ENCODE measurements around the gene PSENEN.

The PSENEN gene

DNA sequence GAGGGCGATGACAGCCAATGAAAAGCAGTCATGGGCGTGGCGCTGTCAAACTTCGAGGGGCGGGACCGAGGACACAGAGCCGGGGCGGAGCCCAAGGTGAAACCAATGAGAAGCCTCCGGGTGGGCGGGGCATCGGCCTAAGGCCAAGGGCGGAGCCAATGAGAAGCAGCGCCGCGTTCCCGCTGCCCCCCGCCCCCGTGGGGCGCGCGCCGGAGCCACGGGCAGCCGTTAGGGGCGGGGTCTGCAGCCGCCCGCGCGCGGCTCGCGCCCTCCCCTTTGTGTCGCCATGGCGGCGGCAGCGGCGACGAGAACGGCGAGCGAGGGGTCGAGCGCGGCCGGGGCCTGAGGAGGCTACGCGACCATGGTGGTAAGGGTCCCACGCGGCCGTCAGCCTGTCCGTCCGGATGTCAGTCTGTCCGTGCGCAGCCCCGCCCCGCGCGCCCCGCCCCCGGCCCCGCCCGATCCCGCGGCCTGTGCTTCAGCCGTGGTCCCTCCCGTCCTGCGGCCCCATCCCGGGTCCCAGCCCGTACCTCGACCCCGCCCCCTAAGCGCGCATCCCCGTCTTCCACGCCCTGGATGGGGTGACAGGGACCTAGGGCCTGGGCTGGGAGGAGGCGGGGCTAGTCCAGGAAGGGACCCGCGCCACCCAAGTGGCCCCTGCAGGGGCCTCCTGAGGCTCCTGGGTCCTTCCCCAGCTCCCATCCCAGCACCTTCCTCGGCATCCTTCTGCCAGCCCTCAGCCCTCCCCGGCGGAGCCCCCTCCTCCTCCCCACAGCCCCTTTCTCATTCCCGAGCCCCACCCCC is 30.0 kb downstream of the PSENEN start, which contains the start of gene ARHGAP33:
ARHGAP33 (plus strand) TSS at position 267 of the 804 bp plus-strand sequence; CDS start at position 362, 95 bp downstream.
- TF ChIP-seq, protein P1, sequence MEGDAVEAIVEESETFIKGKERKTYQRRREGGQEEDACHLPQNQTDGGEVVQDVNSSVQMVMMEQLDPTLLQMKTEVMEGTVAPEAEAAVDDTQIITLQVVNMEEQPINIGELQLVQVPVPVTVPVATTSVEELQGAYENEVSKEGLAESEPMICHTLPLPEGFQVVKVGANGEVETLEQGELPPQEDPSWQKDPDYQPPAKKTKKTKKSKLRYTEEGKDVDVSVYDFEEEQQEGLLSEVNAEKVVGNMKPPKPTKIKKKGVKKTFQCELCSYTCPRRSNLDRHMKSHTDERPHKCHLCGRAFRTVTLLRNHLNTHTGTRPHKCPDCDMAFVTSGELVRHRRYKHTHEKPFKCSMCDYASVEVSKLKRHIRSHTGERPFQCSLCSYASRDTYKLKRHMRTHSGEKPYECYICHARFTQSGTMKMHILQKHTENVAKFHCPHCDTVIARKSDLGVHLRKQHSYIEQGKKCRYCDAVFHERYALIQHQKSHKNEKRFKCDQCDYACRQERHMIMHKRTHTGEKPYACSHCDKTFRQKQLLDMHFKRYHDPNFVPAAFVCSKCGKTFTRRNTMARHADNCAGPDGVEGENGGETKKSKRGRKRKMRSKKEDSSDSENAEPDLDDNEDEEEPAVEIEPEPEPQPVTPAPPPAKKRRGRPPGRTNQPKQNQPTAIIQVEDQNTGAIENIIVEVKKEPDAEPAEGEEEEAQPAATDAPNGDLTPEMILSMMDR (conservative IDR thresholded peaks at IDR 0.05; ENCODE audit: control insufficient read depth, insufficient read depth, low read depth, low read length), result no peak
- peak; percentile 93 for DNase-seq (ENCODE audit: low read depth)
- H3K4me3 ChIP-seq (ENCODE audit: control insufficient read depth, low read depth, low read length), result peak within 1 kb of the TSS; percentile 66

DNA sequence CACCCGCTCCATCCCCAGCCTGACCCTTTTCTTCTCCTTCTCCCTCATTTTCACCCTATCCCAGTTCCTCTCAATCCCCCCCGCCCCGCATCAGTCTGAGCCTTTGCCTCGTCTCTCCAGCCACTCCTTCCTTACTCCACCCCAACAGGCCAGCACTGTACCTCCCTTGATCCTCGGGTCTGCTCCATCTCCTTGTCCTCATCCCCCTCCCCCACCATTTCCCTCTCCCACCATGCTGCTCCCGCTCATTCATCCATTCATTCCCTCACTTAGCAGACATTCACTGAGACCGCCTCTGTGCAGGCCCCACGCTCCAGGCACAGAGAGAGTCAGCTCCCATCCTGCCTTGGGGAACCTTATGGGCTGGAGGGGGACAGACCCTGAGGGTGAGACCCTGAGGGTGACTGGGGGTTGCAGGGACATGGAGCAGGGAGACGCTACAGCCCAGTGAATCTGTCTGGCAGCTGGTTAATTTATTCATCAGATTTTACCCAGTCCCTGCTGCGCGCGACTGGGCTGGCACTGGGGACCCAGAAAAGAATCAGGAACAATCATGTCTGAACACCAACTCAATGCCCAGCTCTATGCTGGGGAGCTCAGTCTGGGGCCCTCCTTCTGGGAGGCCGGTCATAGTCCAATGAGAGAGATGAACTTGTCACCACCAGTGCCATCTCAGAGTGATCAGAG is 30.8 kb downstream of the PSENEN start:
- TF ChIP-seq, protein P1 (conservative IDR thresholded peaks at IDR 0.05; ENCODE audit: control insufficient read depth, insufficient read depth, low read depth, low read length), result no peak
- no peak for DNase-seq (ENCODE audit: low read depth)
- peak overlapping the region; percentile 66 for H3K4me3 ChIP-seq (ENCODE audit: control insufficient read depth, low read depth, low read length)

DNA sequence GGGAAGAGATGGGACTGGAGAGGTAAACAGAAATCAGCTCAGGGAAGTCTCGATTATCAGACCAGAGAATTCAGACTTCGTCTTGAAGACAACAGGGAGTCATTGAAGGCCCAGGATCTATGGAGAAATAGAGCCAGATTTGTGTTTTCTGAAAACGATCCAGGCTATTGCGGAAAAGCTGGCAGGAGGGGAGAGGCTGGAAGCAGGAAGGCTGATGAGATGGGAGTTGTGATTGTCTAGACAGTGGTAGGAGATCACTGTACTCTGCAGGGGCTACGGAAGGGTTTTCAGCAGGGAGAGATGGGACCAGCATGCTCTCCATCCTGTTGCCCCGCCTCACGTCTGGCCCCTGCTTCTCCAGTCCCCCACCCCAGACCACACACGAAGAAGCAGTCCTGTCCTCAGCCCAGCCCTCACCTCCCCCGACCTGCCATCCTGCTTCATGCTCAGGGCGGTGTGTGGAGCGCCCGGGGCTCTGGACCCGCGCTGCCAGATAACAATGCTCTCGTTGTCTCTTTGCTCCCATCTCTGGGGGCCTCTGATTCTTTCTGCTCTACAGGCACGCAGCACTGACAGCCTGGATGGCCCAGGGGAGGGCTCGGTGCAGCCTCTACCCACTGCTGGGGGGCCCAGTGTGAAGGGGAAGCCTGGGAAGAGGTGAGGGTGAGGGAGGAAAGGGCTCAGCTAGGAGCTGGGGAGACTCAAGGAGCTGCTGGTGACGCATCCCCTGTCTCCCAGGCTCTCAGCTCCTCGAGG is 31.8 kb downstream of the PSENEN start:
- TF ChIP-seq, protein P1 (conservative IDR thresholded peaks at IDR 0.05; ENCODE audit: control insufficient read depth, insufficient read depth, low read depth, low read length), result no peak
- no peak for DNase-seq (ENCODE audit: low read depth)
- H3K4me3 ChIP-seq (ENCODE audit: control insufficient read depth, low read depth, low read length), result no peak overlapping the region

DNA sequence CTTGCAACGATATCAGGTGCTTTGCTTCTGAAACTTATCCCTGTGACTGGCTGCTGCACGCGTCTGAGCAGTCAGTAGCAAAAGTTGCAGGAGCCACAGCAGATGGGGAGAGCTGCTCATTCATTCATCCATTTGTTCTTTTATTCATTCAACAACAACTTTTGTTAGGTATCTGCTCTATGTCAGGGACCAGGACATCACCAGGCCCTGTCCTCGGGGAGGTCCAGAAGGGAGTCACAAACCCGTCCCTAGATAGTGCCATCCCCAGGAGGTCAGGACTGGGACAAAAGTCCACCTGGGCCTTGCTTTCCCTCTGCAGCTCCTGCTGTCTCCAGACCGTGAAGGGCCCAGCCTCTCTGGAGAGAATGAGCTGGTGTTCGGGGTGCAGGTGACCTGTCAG is 32.5 kb downstream of the PSENEN start:
- no peak for DNase-seq (ENCODE audit: low read depth)
- TF ChIP-seq, protein P1 (conservative IDR thresholded peaks at IDR 0.05; ENCODE audit: control insufficient read depth, insufficient read depth, low read depth, low read length), result no peak
- no peak overlapping the region for H3K4me3 ChIP-seq (ENCODE audit: control insufficient read depth, low read depth, low read length)

DNA sequence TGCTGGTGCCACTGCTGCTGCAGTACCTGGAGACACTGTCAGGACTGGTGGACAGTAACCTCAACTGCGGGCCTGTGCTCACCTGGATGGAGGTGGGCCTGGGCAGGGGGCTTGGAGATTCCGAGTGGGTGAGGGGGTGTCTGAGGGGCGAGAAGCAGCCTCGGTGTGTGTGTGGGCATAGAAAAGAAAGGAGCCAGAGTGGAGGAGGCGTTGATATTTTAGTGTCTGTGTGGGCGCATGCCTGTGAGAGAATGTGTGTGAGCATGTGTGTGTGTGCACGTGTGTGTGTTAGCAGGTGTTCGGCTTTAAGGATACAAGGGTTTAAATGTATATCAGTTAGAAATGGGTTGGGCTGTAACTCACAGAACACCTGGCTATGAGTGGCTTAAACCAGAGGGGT is 33.6 kb downstream of the PSENEN start:
- no peak for DNase-seq (ENCODE audit: low read depth)
- TF ChIP-seq, protein P1 (conservative IDR thresholded peaks at IDR 0.05; ENCODE audit: control insufficient read depth, insufficient read depth, low read depth, low read length), result no peak
- no peak overlapping the region for H3K4me3 ChIP-seq (ENCODE audit: control insufficient read depth, low read depth, low read length)

DNA sequence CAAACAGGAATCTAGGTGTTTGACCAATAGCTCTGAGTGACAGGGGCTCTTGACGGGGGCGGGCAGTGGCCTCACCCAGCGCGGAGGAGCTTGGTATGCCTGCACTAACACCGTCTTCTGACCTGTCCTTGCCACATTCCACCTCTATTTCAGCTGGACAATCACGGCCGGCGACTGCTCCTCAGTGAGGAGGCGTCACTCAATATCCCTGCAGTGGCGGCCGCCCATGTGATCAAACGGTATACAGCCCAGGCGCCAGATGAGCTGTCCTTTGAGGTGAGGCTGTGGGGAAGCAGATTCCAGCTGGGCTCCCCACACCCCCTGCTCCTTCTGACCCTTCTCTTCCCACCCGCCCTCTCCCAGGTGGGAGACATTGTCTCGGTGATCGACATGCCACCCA is 34.6 kb downstream of the PSENEN start:
- no peak for DNase-seq (ENCODE audit: low read depth)
- TF ChIP-seq, protein P1 (conservative IDR thresholded peaks at IDR 0.05; ENCODE audit: control insufficient read depth, insufficient read depth, low read depth, low read length), result no peak
- H3K4me3 ChIP-seq (ENCODE audit: control insufficient read depth, low read depth, low read length), result no peak overlapping the region
